Duodenal mucosa (tissue), 2 donors: Measurements from ENCODE around the gene TEX2.

Experiments
- H3K27ac ChIP-seq: one replicate; pipeline ENCODE4 v1.7.0; 2013; ENCODE audit warnings: low read depth, low read length
- H3K27me3 ChIP-seq, 2 donors: one replicate each; pipeline ENCODE4 v1.7.0; 2013; ENCODE audit warnings: low read length in 2 of 2, control low read depth in 1 of 2; ENCODE audit not compliant: insufficient read depth in 2 of 2, control insufficient read depth in 1 of 2
- H3K36me3 ChIP-seq, 2 donors: one replicate each; pipeline ENCODE4 v1.7.0; 2013; ENCODE audit warnings: low read length in 2 of 2, control low read depth in 1 of 2; ENCODE audit not compliant: insufficient read depth in 2 of 2, control insufficient read depth in 1 of 2
- H3K4me1 ChIP-seq, 2 donors: one replicate each; pipeline ENCODE4 v1.7.0; 2013; ENCODE audit warnings: low read length in 2 of 2, control low read depth in 1 of 2; ENCODE audit not compliant: insufficient read depth in 2 of 2, control insufficient read depth in 1 of 2
- H3K4me3 ChIP-seq, 2 donors: one replicate each; pipeline ENCODE4 v1.7.0; 2013; ENCODE audit warnings: low read length in 2 of 2, low read depth in 1 of 2
- H3K9ac ChIP-seq, 2 donors: one replicate each; pipeline ENCODE4 v1.7.0; 2013; ENCODE audit warnings: low read length in 2 of 2, low read depth in 1 of 2
- H3K9me3 ChIP-seq, 2 donors: one replicate each; pipeline ENCODE4 v1.7.0; 2013; ENCODE audit warnings: low read length in 2 of 2, control low read depth in 1 of 2; ENCODE audit not compliant: control insufficient read depth in 1 of 2

TEX2 gene

DNA sequence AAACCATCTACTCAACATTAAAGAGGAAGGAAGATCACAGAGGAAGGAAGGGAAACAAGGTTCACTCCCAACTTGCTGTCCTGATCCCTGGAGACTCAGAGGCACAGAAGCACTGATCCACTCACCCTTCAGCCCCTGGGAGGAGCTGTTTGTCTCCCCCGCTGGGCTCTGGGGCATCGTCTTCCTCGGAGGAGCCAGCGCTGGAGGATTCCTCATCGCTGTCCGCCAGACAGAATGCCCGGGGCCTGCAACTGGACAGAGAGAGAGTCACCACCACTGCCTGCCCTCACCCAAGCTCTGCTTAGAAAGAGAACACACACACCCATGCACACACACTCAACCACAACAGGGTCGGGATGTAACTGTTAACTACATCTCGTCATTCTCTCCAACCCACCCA is 108.3 kb downstream of the TEX2 start:
- peaks cover 0 to 27% of the 10 kb centered on the region in 2 donors for H3K36me3 ChIP-seq
- no peaks in the 10 kb centered on the region for H3K27me3 ChIP-seq
- H3K27ac ChIP-seq = no peak overlapping the region
- no peak overlapping the region for H3K9ac ChIP-seq
- H3K9me3 ChIP-seq = no peaks in the 10 kb centered on the region
- H3K4me3 ChIP-seq = no peak overlapping the region
- peaks cover 4 to 17% of the 10 kb centered on the region in 2 donors for H3K4me1 ChIP-seq

DNA sequence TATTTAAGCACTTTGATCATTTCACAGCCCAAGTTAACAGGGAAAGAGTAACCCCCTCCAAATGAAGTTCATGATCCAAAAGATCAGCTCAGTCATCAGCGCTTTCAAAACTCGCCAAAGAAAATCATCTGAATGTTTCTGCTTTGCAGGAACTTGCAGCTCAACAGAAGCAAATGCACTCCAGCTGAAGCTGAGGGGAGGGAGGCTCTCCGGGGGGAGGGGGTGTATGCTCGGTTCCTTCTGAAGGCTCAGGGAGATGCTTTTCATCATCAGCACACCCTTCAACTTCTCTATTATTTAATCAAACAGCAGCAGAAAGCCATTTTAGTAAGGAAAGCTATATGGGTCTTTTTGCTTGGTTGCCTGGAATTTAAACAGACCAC is 108.8 kb downstream of the TEX2 start:
- Histone ChIP-seq H3K27ac (no peak overlapping the region), H3K4me3 (no peak overlapping the region), H3K9ac (no peak overlapping the region), H3K4me1 (peaks cover 4 to 17% of the 10 kb centered on the region in 2 donors), H3K36me3 (peaks cover under 1 to 27% of the 10 kb centered on the region in 2 donors), H3K9me3 (no peaks in the 10 kb centered on the region), H3K27me3 (no peaks in the 10 kb centered on the region)

GRCh38 chr17:64153565-64154312 is 109.3 kb downstream of the TEX2 start:
- H3K27me3 ChIP-seq = no peaks in the 10 kb centered on the region
- peaks cover 3 to 23% of the 10 kb centered on the region in 2 donors for H3K36me3 ChIP-seq
- no peak overlapping the region for H3K9ac ChIP-seq
- H3K9me3 ChIP-seq = no peaks in the 10 kb centered on the region
- no peak overlapping the region for H3K27ac ChIP-seq
- peaks cover 4 to 17% of the 10 kb centered on the region in 2 donors for H3K4me1 ChIP-seq
- H3K4me3 ChIP-seq = no peak overlapping the region

DNA sequence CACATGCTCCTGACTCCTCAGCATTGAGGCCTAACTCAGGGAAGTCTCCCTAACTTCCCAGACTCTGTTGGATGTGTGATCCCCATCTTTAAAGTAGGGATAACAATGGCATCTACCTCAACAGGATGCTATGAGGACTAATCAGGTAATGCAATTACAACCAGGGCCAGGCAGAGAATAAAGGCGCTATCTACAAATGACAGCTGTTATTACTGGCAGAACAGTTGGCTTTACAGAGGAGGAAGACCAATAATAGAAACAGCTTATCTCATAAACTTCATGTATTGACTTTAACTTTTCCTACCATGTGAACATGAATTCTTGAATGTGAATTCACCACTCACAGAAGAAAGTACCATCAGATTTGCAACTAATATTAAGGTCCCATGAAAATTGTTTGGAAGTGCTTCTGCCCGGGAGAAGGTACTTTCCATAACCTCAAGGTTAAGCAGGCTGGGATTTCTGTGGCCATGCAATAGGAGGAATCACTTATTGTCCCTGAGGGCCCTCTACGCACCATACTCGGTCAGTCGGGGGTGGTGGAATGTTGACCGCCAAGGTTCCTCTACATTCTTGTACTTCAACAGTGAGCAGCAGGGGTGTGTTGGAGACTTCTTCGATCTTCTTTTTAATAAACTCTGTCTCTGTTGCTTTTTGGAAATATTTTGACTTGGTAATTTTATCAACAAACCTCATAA is 110.5 kb downstream of the TEX2 start:
- H3K9me3 ChIP-seq = no peaks in the 10 kb centered on the region
- peaks cover 3 to 23% of the 10 kb centered on the region in 2 donors for H3K36me3 ChIP-seq
- no peak overlapping the region for H3K27ac ChIP-seq
- no peak overlapping the region for H3K9ac ChIP-seq
- no peaks in the 10 kb centered on the region for H3K27me3 ChIP-seq
- H3K4me3 ChIP-seq = no peak overlapping the region
- H3K4me1 ChIP-seq = peaks cover 10 to 17% of the 10 kb centered on the region in 2 donors

- H3K4me1 ChIP-seq = peaks cover 19 to 22% of the 10 kb centered on the region in 2 donors
- no peak overlapping the region for H3K9ac ChIP-seq
- H3K27ac ChIP-seq = no peak overlapping the region
- peaks cover 3 to 23% of the 10 kb centered on the region in 2 donors for H3K36me3 ChIP-seq
- no peaks in the 10 kb centered on the region for H3K27me3 ChIP-seq
- no peaks in the 10 kb centered on the region for H3K9me3 ChIP-seq
- no peak overlapping the region for H3K4me3 ChIP-seq
Observed at GRCh38 chr17:64151016-64151368, 112.1 kb downstream of the TEX2 start.

- Histone ChIP-seq H3K27me3 (no peaks in the 10 kb centered on the region), H3K4me1 (peaks cover 19 to 22% of the 10 kb centered on the region in 2 donors), H3K4me3 (no peak overlapping the region), H3K36me3 (peaks cover 3 to 23% of the 10 kb centered on the region in 2 donors), H3K27ac (no peak overlapping the region), H3K9me3 (no peaks in the 10 kb centered on the region), H3K9ac (no peak overlapping the region)
Observed at GRCh38 chr17:64150237-64151015, 112.6 kb downstream of the TEX2 start.

DNA sequence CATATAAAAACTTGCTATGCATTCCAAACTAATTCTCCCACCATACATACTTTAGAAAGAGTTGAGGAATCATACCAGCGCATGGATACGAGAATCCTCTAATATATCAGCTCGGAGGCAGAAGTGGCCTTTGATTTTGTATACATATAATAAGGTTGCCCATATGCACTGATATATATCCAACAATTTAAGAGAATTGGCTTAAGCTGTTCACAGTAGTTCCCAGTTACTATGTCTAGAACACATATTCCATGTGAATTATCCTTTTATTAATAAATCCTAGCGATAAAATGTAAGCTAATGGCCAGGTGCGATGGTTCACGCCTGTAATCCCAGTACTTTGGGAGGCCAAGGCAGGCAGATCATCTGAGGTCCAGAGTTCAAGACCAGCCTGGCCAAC is 113.9 kb downstream of the TEX2 start:
- H3K27ac ChIP-seq = no peak overlapping the region
- peaks cover 19 to 22% of the 10 kb centered on the region in 2 donors for H3K4me1 ChIP-seq

GRCh38 chr17:64148699-64149098 is 114.4 kb downstream of the TEX2 start:
- H3K9me3 ChIP-seq = no peaks in the 10 kb centered on the region
- no peak overlapping the region for H3K27ac ChIP-seq
- H3K27me3 ChIP-seq = no peaks in the 10 kb centered on the region
- H3K4me1 ChIP-seq = peaks cover 19 to 22% of the 10 kb centered on the region in 2 donors
- H3K9ac ChIP-seq = no peak overlapping the region
- H3K4me3 ChIP-seq = no peak overlapping the region
- peaks cover 3 to 16% of the 10 kb centered on the region in 2 donors for H3K36me3 ChIP-seq

More for the DNA sequence above, 113.9 kb downstream of the TEX2 start:
- peaks cover 3 to 16% of the 10 kb centered on the region in 2 donors for H3K36me3 ChIP-seq
- no peak overlapping the region for H3K4me3 ChIP-seq
- no peaks in the 10 kb centered on the region for H3K27me3 ChIP-seq
- no peaks in the 10 kb centered on the region for H3K9me3 ChIP-seq
- H3K9ac ChIP-seq = no peak overlapping the region

- Histone ChIP-seq H3K27me3 (no peaks in the 10 kb centered on the region), H3K9ac (no peak overlapping the region), H3K4me3 (no peak overlapping the region), H3K4me1 (peaks cover 19 to 22% of the 10 kb centered on the region in 2 donors), H3K27ac (no peak overlapping the region), H3K36me3 (peaks cover 3 to 12% of the 10 kb centered on the region in 2 donors), H3K9me3 (no peaks in the 10 kb centered on the region)
Observed at GRCh38 chr17:64148017-64148631, 114.9 kb downstream of the TEX2 start.
